Activated naive CD4-positive, alpha-beta T cell treated with anti-CD3 and anti-CD28 coated beads, Interleukin-2, amount 50 U/mL, for 24 hours (primary cell): ENCODE data around the gene MAML2.

Source experiments
- H3K27ac Mint-ChIP-seq: one replicate; pipeline ENCODE4 v1.8.0; 2021; ENCODE audit warnings: mild to moderate bottlenecking, mixed read lengths
- H3K27me3 Mint-ChIP-seq: one replicate; pipeline ENCODE4 v1.8.0; 2021; ENCODE audit warnings: mixed read lengths
- H3K36me3 Mint-ChIP-seq: one replicate; pipeline ENCODE4 v1.8.0; 2021; ENCODE audit warnings: mixed read lengths
- H3K4me1 Mint-ChIP-seq: one replicate; pipeline ENCODE4 v1.8.0; 2021; ENCODE audit warnings: mixed read lengths
- H3K4me3 Mint-ChIP-seq: one replicate; pipeline ENCODE4 v1.8.0; 2021; ENCODE audit warnings: mild to moderate bottlenecking, mixed read lengths
- H3K9me3 Mint-ChIP-seq: one replicate; pipeline ENCODE4 v1.8.0; 2021; ENCODE audit warnings: mixed read lengths

MAML2 gene

DNA sequence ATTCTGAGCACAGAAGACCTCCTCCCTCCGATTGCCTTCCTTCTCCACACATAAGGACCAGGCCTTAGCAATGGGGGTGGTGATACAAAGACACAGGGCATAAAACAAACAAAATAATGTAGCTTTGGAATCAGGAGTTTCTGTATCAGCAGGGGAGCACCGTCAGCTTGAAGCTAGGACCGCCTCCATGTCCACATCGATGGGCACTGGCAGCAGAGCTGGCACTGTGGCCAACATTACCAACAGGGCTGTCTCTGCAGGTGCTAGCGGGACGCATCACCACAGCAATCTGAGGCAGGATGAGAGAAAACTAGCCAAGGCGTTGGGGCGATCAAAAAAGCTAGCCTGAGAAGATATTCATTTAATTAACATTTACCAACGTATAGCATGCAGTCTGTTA, 201.4 kb downstream of the MAML2 start:
- H3K4me3 Mint-ChIP-seq = no peak overlapping the region
- H3K36me3 Mint-ChIP-seq = peaks cover 14% of the 10 kb centered on the region
- H3K4me1 Mint-ChIP-seq = peaks cover 91% of the 10 kb centered on the region
- H3K27me3 Mint-ChIP-seq = no peaks in the 10 kb centered on the region
- H3K9me3 Mint-ChIP-seq = no peaks in the 10 kb centered on the region
- peak overlapping the region; percentile 63 for H3K27ac Mint-ChIP-seq

DNA sequence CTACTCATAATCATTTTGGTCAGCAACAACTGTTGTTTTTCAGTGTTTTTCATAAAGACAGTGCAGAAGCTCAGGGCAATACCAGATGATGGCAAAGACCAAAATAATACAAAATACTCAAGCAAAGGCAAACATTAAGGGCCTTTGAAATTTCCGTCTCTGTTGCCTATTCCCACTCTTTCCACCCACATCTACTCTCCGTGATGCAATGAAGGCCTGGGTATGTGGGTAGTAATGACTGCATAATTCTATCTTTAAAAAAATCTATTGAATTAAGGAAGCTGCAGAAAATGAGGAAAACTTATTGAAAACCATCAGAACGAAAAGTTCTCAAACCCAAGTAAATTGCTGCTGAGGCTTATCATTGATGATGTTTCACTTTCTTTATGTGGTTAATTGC, 203.3 kb downstream of the MAML2 start:
- Mint-ChIP-seq H3K27ac (peak overlapping the region; percentile 89), H3K4me1 (peaks cover 94% of the 10 kb centered on the region), H3K27me3 (no peaks in the 10 kb centered on the region), H3K9me3 (no peaks in the 10 kb centered on the region), H3K4me3 (peak overlapping the region; percentile 64), H3K36me3 (peaks cover 12% of the 10 kb centered on the region)

- Mint-ChIP-seq H3K27me3 (no peaks in the 10 kb centered on the region), H3K27ac (peak overlapping the region; percentile 92), H3K36me3 (peaks cover 12% of the 10 kb centered on the region), H3K4me3 (peak overlapping the region; percentile 71), H3K9me3 (no peaks in the 10 kb centered on the region), H3K4me1 (peaks cover 83% of the 10 kb centered on the region)
Measured at GRCh38 chr11:96137373-96137772, 205.6 kb downstream of the MAML2 start.

GRCh38 chr11:96136613-96137298, 206.2 kb downstream of the MAML2 start:
- H3K9me3 Mint-ChIP-seq = no peaks in the 10 kb centered on the region
- H3K36me3 Mint-ChIP-seq = peaks cover 12% of the 10 kb centered on the region
- H3K27me3 Mint-ChIP-seq = no peaks in the 10 kb centered on the region
- peaks cover 82% of the 10 kb centered on the region for H3K4me1 Mint-ChIP-seq
- H3K4me3 Mint-ChIP-seq = peak overlapping the region; percentile 71
- peak overlapping the region; percentile 92 for H3K27ac Mint-ChIP-seq

DNA sequence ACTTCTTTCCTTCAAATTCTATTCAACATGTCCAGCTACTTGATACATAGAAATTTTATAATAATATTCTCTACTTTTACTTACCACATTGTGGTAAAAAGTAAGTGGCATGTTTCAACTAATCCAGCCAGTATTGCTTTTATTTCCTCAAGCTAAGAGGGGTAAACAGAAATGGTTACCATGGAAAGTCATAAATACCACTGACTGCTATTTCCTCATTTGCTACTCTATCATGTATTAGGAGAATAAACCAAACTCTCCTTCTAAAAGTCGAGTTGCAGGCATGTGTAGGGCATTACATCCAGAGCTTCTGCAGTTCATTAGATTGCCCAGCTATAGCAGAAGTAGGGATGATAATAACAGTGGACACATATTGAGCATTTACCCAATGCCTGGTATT, 208.4 kb downstream of the MAML2 start:
- Mint-ChIP-seq H3K36me3 (peaks cover 20% of the 10 kb centered on the region), H3K27ac (peak overlapping the region; percentile 42), H3K4me1 (peaks cover 78% of the 10 kb centered on the region), H3K27me3 (no peaks in the 10 kb centered on the region), H3K9me3 (no peaks in the 10 kb centered on the region), H3K4me3 (no peak overlapping the region)

DNA sequence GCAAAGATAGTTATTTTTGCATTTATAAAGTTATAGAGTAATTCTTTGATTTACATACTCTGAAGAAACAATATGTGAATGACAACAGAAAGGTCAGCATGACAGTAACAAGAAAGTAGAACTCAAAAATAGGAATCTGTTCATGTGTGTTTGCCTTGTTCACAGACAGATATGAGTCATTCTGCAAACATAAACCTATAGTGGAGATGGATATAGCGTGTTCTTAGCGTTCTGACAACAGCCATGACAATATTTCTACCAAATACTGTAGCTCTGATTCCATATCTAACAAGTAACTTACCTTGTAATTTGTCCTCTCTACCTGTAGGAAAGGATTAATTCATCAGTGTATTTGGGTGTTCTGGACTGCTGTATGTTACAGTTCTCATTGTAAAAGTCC, 210.6 kb downstream of the MAML2 start:
- Mint-ChIP-seq H3K9me3 (no peaks in the 10 kb centered on the region), H3K36me3 (peaks cover 19% of the 10 kb centered on the region), H3K4me3 (no peak overlapping the region), H3K4me1 (peaks cover 74% of the 10 kb centered on the region), H3K27me3 (no peaks in the 10 kb centered on the region), H3K27ac (no peak overlapping the region)

DNA sequence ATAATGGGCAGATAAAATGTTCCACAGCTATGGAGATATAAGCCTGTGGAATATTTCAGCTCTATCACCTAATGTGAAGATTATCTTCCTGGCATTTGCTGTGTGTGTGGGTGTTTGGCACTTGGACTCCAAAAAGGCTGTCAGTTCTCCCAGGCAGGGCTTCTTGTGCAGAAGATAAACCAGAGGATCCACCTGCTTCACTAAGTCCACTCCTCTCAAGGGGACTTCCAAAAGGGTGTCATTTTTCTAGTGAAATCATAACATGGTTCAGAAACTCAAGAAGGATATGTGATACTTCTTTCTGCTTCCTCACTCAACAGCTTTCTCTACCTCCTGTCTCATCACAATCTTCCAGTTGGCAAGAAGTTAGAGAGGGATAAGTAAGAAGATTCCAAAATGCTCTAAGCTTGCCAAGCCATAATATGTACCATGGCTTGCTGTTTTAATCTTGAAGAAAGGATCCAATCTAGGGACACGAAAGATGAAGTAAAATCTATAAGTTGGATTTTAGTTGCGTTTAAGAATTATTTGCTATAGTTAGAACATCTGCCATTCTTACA, 212.9 kb downstream of the MAML2 start:
- H3K27ac Mint-ChIP-seq = peak overlapping the region; percentile 69
- H3K36me3 Mint-ChIP-seq = peaks cover 23% of the 10 kb centered on the region
- H3K4me1 Mint-ChIP-seq = peaks cover 78% of the 10 kb centered on the region
- H3K4me3 Mint-ChIP-seq = no peak overlapping the region
- H3K9me3 Mint-ChIP-seq = no peaks in the 10 kb centered on the region
- H3K27me3 Mint-ChIP-seq = no peaks in the 10 kb centered on the region

DNA sequence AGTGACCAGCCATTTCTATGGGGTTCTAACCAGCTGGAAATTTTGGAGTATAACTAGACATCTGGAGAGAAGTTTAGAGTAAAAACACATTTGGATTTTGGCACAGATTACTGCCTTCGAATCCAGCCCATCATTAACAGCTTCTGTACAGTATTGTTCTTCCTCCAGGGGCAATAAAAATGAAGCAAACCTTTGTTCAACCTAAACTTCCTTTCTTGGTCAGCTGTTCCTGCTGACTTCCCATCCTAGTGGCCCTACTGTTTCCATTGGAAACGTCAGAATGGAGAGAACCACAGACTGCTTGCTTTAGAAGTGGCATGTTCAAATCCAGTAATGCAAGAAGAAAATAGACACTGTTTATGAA, 215.4 kb downstream of the MAML2 start:
- Mint-ChIP-seq H3K9me3 (no peaks in the 10 kb centered on the region), H3K27ac (no peak overlapping the region), H3K27me3 (no peaks in the 10 kb centered on the region), H3K36me3 (peaks cover 27% of the 10 kb centered on the region), H3K4me3 (no peak overlapping the region), H3K4me1 (peaks cover 85% of the 10 kb centered on the region)

DNA sequence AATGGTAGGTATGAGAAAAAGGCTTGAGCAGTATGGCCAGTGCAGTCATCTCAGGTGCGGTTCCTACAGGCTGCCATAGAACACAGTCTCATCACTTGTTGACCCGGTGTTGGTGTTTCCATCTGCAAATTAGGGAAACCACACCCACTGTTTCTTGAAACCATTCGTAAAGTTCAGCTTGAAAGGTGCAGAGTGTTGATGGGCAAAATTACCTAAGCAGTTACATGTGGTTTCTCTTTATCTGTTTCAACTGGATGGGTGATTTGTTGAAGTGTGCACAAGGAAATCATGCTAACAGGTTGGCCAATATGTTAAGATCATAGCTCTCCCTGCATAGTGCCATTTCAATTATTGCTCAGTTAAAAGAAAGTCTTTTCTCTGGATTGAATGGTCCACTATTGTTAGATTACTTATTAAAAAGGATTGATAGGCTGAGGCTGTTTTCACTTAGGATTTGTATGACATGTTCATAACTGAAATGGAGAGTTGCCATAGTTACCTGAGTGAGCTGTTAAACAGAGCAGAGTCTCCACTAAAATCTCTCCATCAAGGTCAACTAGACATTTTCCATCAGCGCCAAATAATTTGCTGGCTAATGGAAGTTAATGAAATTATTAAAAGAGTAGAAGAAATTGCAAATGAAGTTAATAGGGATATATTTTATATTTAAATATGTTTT, 215.9 kb downstream of the MAML2 start:
- Mint-ChIP-seq H3K4me1 (peaks cover 85% of the 10 kb centered on the region), H3K4me3 (no peak overlapping the region), H3K27me3 (no peaks in the 10 kb centered on the region), H3K27ac (peak overlapping the region; percentile 30), H3K36me3 (peaks cover 27% of the 10 kb centered on the region), H3K9me3 (no peaks in the 10 kb centered on the region)

- peaks cover 80% of the 10 kb centered on the region for H3K4me1 Mint-ChIP-seq
- H3K9me3 Mint-ChIP-seq = no peaks in the 10 kb centered on the region
- H3K27me3 Mint-ChIP-seq = no peaks in the 10 kb centered on the region
- H3K36me3 Mint-ChIP-seq = peaks cover 24% of the 10 kb centered on the region
- no peak overlapping the region for H3K4me3 Mint-ChIP-seq
- no peak overlapping the region for H3K27ac Mint-ChIP-seq
Measured at GRCh38 chr11:96125400-96125799, 217.6 kb downstream of the MAML2 start.

- H3K27me3 Mint-ChIP-seq = no peaks in the 10 kb centered on the region
- H3K4me1 Mint-ChIP-seq = peaks cover 77% of the 10 kb centered on the region
Measured at GRCh38 chr11:96124155-96124554, 218.8 kb downstream of the MAML2 start.

DNA sequence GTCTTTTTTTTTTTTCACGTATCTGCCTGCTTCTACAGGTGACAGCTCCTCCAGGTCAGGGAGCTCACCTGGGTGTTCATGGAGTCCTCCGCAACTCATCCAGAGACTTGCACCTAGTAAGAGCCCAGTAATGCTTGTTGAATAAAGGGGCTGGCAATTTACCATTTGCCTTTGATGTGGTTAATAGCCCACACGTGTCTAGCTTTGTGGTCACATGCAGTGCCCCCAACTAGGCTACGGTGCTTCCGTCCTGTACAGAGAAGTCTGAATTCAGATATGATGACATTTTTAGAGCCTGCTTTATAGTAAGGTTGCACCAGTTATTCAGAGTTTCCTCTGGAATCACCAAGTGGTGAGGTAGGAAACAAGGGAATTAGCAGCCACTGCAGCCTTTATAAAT, 219.7 kb downstream of the MAML2 start:
- Mint-ChIP-seq H3K27me3 (no peaks in the 10 kb centered on the region), H3K9me3 (no peaks in the 10 kb centered on the region), H3K36me3 (peaks cover 20% of the 10 kb centered on the region), H3K4me3 (no peak overlapping the region), H3K27ac (no peak overlapping the region), H3K4me1 (peaks cover 77% of the 10 kb centered on the region)

More at GRCh38 chr11:96124155-96124554, 218.8 kb downstream of the MAML2 start:
- no peak overlapping the region for H3K4me3 Mint-ChIP-seq
- peaks cover 17% of the 10 kb centered on the region for H3K36me3 Mint-ChIP-seq
- no peaks in the 10 kb centered on the region for H3K9me3 Mint-ChIP-seq
- peak overlapping the region; percentile 61 for H3K27ac Mint-ChIP-seq

DNA sequence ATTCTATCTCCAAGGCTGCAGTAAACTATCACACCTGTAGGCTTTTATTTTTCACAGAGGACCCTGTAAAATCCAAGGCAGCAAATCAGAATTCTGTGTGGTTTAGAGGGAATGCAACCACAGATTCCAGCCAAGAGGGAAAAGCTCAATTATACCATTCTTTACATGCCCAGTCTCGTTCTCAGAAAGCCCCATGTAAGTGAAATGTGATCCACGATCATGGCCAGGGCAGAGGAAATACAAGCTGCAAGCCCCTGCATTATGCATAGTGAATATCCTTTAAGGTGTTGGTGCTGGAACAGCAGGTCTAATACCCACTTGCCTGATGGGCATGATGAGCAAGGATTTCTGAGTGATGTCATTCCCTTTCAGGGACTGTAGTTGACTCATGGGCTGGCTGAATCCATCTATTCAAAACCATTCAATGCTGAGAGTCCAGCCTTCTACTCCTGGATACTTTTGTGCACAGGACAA, 220.4 kb downstream of the MAML2 start:
- H3K27me3 Mint-ChIP-seq = no peaks in the 10 kb centered on the region
- H3K36me3 Mint-ChIP-seq = peaks cover 20% of the 10 kb centered on the region
- H3K4me1 Mint-ChIP-seq = peaks cover 79% of the 10 kb centered on the region
- H3K4me3 Mint-ChIP-seq = no peak overlapping the region
- no peaks in the 10 kb centered on the region for H3K9me3 Mint-ChIP-seq
- H3K27ac Mint-ChIP-seq = no peak overlapping the region

DNA sequence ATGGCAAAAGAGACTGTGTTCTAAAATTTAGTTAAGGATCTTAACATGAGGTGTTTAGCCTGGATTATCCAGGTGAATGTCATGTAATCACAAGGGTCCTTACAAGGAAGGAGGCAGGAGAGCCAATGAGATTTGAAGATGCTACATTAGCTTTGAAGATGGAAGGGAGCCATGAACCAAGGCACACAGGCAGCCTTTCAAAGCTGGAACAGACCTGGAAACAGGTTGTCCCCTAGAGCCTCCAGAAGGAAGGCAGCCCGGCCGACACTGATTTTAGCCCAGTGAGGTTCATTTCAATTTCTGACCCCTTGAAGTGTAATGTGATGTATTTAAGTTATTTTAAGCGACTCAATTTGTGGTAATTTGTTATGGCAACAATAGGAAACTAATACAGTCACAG, 223.8 kb downstream of the MAML2 start:
- Mint-ChIP-seq H3K9me3 (no peaks in the 10 kb centered on the region), H3K27me3 (no peaks in the 10 kb centered on the region), H3K27ac (no peak overlapping the region), H3K4me1 (peaks cover 73% of the 10 kb centered on the region), H3K36me3 (peaks cover 31% of the 10 kb centered on the region), H3K4me3 (no peak overlapping the region)

GRCh38 chr11:96116376-96116775, 226.6 kb downstream of the MAML2 start:
- Mint-ChIP-seq H3K4me3 (no peak overlapping the region), H3K27me3 (no peaks in the 10 kb centered on the region), H3K36me3 (peaks cover 29% of the 10 kb centered on the region), H3K9me3 (no peaks in the 10 kb centered on the region), H3K4me1 (peaks cover 80% of the 10 kb centered on the region), H3K27ac (peak overlapping the region; percentile 2)
